Peyer's patch (tissue), 4 donors: Measurements from ENCODE around the gene MTF1. TPM values are rescaled to one million over a fixed set of nuclear protein-coding genes. Genes with fewer than 3 reads are reported as not detected.

Source experiments
- DNase-seq, 3 donors: peaks; one replicate each; pipeline ENCODE4 v3.0.0-alpha.2; 2017 to 2019
- H3K27ac ChIP-seq, 4 donors: fragments of 200-600 bp; sonication (generic); one replicate each; pipeline ENCODE4 v1.5.1; 2016 to 2019
- H3K27me3 ChIP-seq, 2 donors: fragments of 200-600 bp; sonication (generic); one replicate each; pipeline ENCODE4 v1.5.1; 2019
- H3K36me3 ChIP-seq, 3 donors: fragments of 200-600 bp; sonication (generic); one replicate each; pipeline ENCODE4 v1.5.1; 2016 to 2019
- H3K4me1 ChIP-seq, 4 donors: fragments of 200-600 bp; sonication (generic); one replicate each; pipeline ENCODE4 v1.5.1; 2016 to 2019
- H3K4me3 ChIP-seq, 4 donors: fragments of 200-600 bp; sonication (generic); 1 replicate in 3 of 4; 2 replicates in 1 of 4; pipeline ENCODE4 v1.5.1; 2016 to 2019; ENCODE audit warnings: mild to moderate bottlenecking in 1 of 4
- H3K9me3 ChIP-seq, 4 donors: fragments of 200-600 bp; sonication (generic); one replicate each; pipeline ENCODE4 v1.5.1; 2016 to 2019; ENCODE audit warnings: mild to moderate bottlenecking in 1 of 4
- POLR2A ChIP-seq, 2 donors: fragments of 450-650 bp; IDR thresholded peaks; one replicate each; pipeline ENCODE4 v1.5.1; 2017; ENCODE audit warnings: antibody characterized with exemption in 2 of 2, mild to moderate bottlenecking in 2 of 2, moderate library complexity in 2 of 2
- total RNA-seq, 4 donors: library from RNA; depleted of rRNA; stranded (reverse); fragments of >200 nt; gene quantifications; one replicate each; pipeline ENCODE4 v1.1.0, GENCODE V29; 2016
- TF ChIP-seq, protein P1 (sequence below), 6 experiments: fragments of 450-650 bp in 4 of 6; fragments of 200-600 bp in 2 of 6; sonication (generic) in 1 of 6; IDR thresholded peaks; one replicate each; pipeline ENCODE4 v1.5.1; 2017 to 2019; ENCODE audit warnings: antibody characterized with exemption in 6 of 6, mild to moderate bottlenecking in 3 of 6, moderate library complexity in 1 of 6

MTF1 gene
- total RNA-seq, 4 donors from 2014 or later = 4.1 to 9.5 (median 8.1) TPM

DNA sequence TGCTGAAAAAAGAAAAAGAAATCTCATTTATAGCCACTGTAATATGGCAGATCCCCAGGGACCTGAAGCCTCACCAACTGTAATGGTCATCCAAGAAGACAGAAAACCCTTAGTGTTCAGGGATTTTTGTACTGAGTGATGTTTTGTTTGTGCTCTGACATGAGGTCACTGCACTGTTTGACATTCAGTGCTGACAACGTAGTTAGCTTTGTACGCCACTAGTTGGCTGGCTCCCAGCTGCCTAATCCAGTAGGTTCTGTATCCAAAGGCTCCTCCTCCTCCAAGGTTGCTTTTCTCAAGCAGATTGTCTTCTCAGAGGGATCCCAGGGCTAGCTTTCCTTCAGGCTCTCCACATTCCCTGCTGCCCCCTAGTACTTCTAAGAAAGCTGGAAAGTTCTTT is 41.9 kb downstream of the MTF1 start:
- H3K27ac ChIP-seq = no peak overlapping the region
- H3K27me3 ChIP-seq = no peaks in the 10 kb centered on the region
- no peaks in the 10 kb centered on the region for H3K4me1 ChIP-seq
- no peaks in the 10 kb centered on the region for H3K9me3 ChIP-seq
- peaks cover 0 to 70% (median 0%) of the 10 kb centered on the region in 3 donors for H3K36me3 ChIP-seq
- TF ChIP-seq, protein P1, sequence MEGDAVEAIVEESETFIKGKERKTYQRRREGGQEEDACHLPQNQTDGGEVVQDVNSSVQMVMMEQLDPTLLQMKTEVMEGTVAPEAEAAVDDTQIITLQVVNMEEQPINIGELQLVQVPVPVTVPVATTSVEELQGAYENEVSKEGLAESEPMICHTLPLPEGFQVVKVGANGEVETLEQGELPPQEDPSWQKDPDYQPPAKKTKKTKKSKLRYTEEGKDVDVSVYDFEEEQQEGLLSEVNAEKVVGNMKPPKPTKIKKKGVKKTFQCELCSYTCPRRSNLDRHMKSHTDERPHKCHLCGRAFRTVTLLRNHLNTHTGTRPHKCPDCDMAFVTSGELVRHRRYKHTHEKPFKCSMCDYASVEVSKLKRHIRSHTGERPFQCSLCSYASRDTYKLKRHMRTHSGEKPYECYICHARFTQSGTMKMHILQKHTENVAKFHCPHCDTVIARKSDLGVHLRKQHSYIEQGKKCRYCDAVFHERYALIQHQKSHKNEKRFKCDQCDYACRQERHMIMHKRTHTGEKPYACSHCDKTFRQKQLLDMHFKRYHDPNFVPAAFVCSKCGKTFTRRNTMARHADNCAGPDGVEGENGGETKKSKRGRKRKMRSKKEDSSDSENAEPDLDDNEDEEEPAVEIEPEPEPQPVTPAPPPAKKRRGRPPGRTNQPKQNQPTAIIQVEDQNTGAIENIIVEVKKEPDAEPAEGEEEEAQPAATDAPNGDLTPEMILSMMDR (IDR thresholded peaks at IDR 0.05) = no peak
- TF ChIP-seq POLR2A (IDR thresholded peaks at IDR 0.05) = no peak
- DNase-seq = no peak
- no peak overlapping the region for H3K4me3 ChIP-seq

DNA sequence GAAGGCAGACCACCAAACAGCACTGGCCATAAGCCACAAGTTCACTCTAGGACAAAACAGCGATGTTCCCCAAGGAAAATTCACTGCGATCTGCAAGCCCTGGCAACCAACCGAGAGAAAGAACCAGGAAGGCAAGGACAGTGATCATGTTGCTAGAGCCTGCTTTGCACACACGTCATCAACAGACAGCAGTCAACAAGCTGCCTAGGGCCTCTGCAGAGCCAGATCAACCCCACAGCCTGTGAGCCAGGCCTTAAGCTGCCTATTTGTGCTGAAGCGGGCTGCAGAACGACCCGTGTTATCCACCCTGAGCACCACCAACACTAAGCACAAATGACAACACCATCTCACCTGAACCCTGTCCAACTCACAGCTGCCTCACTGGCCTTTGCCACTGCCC is 45.1 kb downstream of the MTF1 start:
- Histone ChIP-seq H3K27me3 (no peaks in the 10 kb centered on the region), H3K36me3 (peaks cover 0 to 48% (median 0%) of the 10 kb centered on the region in 3 donors), H3K4me3 (no peak overlapping the region), H3K4me1 (peaks cover 0 to 10% (median 1%) of the 10 kb centered on the region in 4 donors), H3K27ac (no peak overlapping the region), H3K9me3 (no peaks in the 10 kb centered on the region)
- DNase-seq = no peak
- TF ChIP-seq, protein P1 (IDR thresholded peaks at IDR 0.05) = no peak
- no peak for TF ChIP-seq POLR2A (IDR thresholded peaks at IDR 0.05)

DNA sequence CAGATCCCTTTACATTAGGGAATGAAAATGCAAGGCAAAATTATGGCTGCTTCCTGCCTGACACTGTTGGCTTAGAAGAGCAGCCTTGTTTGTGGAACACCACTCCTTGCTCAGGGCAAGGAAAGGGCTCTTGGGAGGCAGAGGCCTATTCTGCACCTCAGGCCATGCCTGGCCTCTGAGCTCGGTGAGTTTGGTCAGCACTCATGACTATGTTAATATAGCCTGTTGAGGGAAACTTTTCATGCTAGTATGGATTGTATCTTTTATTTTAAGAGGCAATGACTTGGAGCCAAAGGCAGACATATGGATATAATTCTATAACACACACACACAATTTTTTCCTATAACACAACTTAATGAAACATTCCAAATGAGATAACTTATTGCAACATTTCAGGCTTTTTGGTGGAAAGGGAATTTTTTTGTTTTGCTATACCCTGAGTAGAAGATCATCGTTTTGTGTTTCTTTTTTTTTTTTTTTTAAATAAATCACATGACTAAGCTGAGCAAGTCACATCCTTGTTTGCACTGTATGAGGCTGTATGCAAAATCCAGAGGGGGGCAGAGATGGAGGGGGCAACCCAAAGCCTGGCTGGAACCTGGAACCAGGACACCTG is 45.8 kb downstream of the MTF1 start:
- H3K4me3 ChIP-seq = no peak overlapping the region
- no peak for TF ChIP-seq POLR2A (IDR thresholded peaks at IDR 0.05)
- TF ChIP-seq, protein P1 (IDR thresholded peaks at IDR 0.05) = no peak
- no peak for DNase-seq
- H3K36me3 ChIP-seq = peaks cover 0 to 42% (median 0%) of the 10 kb centered on the region in 3 donors
- no peak overlapping the region for H3K27ac ChIP-seq
- H3K27me3 ChIP-seq = no peaks in the 10 kb centered on the region
- H3K4me1 ChIP-seq = peaks cover 0 to 15% (median 6%) of the 10 kb centered on the region in 4 donors
- no peaks in the 10 kb centered on the region for H3K9me3 ChIP-seq

DNA sequence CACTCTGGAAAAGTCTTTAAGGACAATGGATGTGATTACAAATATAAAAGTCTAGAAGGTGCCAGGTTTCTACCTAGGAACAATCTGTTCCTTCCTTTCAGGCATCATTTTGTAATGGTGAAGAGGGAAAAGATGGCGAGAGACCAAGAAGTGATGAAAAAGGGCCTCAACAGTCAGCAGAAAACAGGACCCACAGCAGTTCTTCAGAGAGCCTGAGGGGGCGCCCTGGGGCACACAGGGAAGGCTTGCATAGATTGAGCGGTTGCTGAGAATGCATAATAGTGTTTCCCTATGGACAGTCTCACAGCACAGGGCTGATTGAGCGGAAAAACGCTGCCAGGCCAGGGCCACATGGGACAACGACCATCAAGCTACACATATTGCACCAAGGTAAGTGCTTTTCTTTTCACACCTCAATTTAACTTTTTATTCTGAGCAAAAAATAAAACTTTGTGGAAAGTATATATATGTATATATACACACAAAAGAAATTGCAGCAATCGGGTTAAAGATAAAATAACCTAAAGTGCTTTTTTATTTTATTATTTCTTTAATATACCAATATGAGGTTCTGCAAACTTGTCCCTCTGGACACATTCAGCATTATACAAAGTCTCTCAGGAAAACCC is 48.3 kb downstream of the MTF1 start:
- Histone ChIP-seq H3K27me3 (no peaks in the 10 kb centered on the region), H3K4me1 (peaks cover 0 to 26% (median 15%) of the 10 kb centered on the region in 4 donors), H3K27ac (no peak overlapping the region), H3K36me3 (peaks cover 0 to 35% (median 0%) of the 10 kb centered on the region in 3 donors), H3K4me3 (no peak overlapping the region), H3K9me3 (no peaks in the 10 kb centered on the region)
- peak; percentile 55 to 82 (median 77) for DNase-seq
- TF ChIP-seq, protein P1 (IDR thresholded peaks at IDR 0.05) = peak; percentile 66 to 84 (median 78)
- TF ChIP-seq POLR2A (IDR thresholded peaks at IDR 0.05) = no peak

DNA sequence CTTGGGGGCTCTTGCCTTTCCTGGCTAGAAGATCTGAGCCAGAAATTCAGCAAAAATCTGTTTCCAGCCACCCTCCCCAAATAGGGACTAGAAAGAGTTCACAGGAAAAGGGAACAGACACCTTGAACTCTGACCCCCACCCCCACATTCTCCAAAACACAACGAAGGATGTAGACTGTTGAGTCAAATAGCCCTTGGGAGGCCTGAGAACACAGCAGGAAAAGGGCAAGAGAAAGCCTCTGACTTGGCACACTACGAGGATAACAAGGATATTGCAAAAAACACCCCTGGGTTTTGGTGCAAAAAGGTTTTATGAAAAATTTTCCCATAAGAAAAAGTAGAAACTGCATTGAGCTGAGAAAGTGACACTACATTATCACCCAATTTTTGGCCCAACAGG is 49.5 kb downstream of the MTF1 start:
- H3K9me3 ChIP-seq = no peaks in the 10 kb centered on the region
- no peak overlapping the region for H3K4me3 ChIP-seq
- no peaks in the 10 kb centered on the region for H3K27me3 ChIP-seq
- peaks cover 0 to 27% (median 15%) of the 10 kb centered on the region in 4 donors for H3K4me1 ChIP-seq
- no peak for TF ChIP-seq POLR2A (IDR thresholded peaks at IDR 0.05)
- TF ChIP-seq, protein P1 (IDR thresholded peaks at IDR 0.05) = no peak
- H3K36me3 ChIP-seq = peaks cover 0 to 35% (median 0%) of the 10 kb centered on the region in 3 donors
- DNase-seq = no peak
- no peak overlapping the region for H3K27ac ChIP-seq
